BJ (cell line): ENCODE measurements around the gene DDO. TPM values are rescaled to one million over a fixed set of nuclear protein-coding genes. Genes with fewer than 3 reads are reported as not detected.

Experiments used
- CTCF ChIA-PET: fragments of 350-600 bp; formaldehyde crosslinking; extraction: SDS; loops from one replicate; lab custom pipeline; 2021; ENCODE audit warnings: antibody characterized with exemption, inconsistent platforms; lab: Yijun Ruan, JAX
- POLR2A ChIA-PET: fragments of 300-600 bp; sonication (Branson Sonifier 250); formaldehyde crosslinking; extraction: SDS; loops from one replicate; lab custom pipeline; 2021; ENCODE audit warnings: antibody characterized with exemption; lab: Charles Lee
- DNase-seq: peaks from one replicate; pipeline ENCODE4 v3.0.0-alpha.2; 2011; ENCODE audit warnings: low read depth
- H3K27me3 ChIP-seq: 2 replicates; pipeline ENCODE4 v1.6.0; 2011; ENCODE audit warnings: low read length; ENCODE audit not compliant: control insufficient read depth, insufficient read depth
- H3K36me3 ChIP-seq: 2 replicates; pipeline ENCODE4 v1.5.1; 2011; ENCODE audit warnings: low read length; ENCODE audit not compliant: control insufficient read depth, insufficient read depth
- H3K4me3 ChIP-seq: 2 replicates; pipeline ENCODE4 v1.5.1; 2011; ENCODE audit warnings: low read depth, mild to moderate bottlenecking, control low read depth, low read length
- CTCF ChIP-seq: IDR thresholded peaks from 2 replicates; pipeline ENCODE4 v1.5.1; 2011; ENCODE audit warnings: low read depth, mild to moderate bottlenecking, control low read depth, inconsistent platforms, low read length, moderate library complexity; ENCODE audit not compliant: insufficient read depth
- polyA plus RNA-seq: library from polyadenylated mRNA; depleted of rRNA; stranded (reverse); fragments of >200 nt; gene quantifications from 2 replicates; pipeline ENCODE4 v1.2.3, GENCODE V29; 2011

DDO gene
- polyA plus RNA-seq, 1 experiment = 0.16 TPM

GRCh38 chr6:110447761-110448160 lies 32.4 kb upstream of the DDO start:
- no peak for TF ChIP-seq CTCF
- no peak for DNase-seq
- POLR2A ChIA-PET = no interaction called here
- no peak overlapping the region for H3K4me3 ChIP-seq
- CTCF ChIA-PET = no interaction called here
- no peaks in the 10 kb centered on the region for H3K36me3 ChIP-seq
- H3K27me3 ChIP-seq = peaks cover 7% of the 10 kb centered on the region

GRCh38 chr6:110446405-110446804 lies 31.0 kb upstream of the DDO start:
- POLR2A ChIA-PET = no interaction called here
- no peak for TF ChIP-seq CTCF
- DNase-seq = no peak
- H3K4me3 ChIP-seq = no peak overlapping the region
- peaks cover 7% of the 10 kb centered on the region for H3K27me3 ChIP-seq
- CTCF ChIA-PET = no interaction called here
- no peaks in the 10 kb centered on the region for H3K36me3 ChIP-seq

DNA sequence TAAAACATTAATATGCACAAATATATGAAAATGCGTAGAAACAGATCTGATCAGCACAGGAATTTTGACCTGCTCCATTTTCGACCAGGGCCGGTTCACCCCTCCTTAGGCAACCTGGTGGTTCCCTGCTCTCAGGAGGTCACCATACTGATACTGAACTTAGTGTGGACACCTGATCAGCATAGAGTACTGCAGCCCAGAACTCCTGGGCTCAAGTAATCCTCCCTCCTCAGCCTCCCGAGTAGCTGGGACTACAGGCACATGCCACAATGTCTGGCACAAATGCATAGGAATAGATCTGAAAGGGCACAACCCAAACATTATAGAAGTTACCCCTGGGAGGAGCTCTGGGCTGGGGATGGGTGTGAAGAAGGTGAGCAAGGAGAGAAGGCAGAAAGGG lies 24.7 kb upstream of the DDO start:
- DNase-seq = no peak
- CTCF ChIA-PET = no interaction called here
- H3K4me3 ChIP-seq = no peak overlapping the region
- H3K36me3 ChIP-seq = no peaks in the 10 kb centered on the region
- H3K27me3 ChIP-seq = peaks cover 2% of the 10 kb centered on the region; the same call in 1 of the 2 replicates
- no peak for TF ChIP-seq CTCF
- POLR2A ChIA-PET = no interaction called here

- H3K4me3 ChIP-seq = no peak overlapping the region
- H3K27me3 ChIP-seq = peaks cover 2% of the 10 kb centered on the region; the same call in 1 of the 2 replicates
- POLR2A ChIA-PET = no interaction called here
- CTCF ChIA-PET = no interaction called here
- no peak for DNase-seq
- no peaks in the 10 kb centered on the region for H3K36me3 ChIP-seq
- no peak for TF ChIP-seq CTCF
Observed at GRCh38 chr6:110439356-110439755, 24.0 kb upstream of the DDO start.

DNA sequence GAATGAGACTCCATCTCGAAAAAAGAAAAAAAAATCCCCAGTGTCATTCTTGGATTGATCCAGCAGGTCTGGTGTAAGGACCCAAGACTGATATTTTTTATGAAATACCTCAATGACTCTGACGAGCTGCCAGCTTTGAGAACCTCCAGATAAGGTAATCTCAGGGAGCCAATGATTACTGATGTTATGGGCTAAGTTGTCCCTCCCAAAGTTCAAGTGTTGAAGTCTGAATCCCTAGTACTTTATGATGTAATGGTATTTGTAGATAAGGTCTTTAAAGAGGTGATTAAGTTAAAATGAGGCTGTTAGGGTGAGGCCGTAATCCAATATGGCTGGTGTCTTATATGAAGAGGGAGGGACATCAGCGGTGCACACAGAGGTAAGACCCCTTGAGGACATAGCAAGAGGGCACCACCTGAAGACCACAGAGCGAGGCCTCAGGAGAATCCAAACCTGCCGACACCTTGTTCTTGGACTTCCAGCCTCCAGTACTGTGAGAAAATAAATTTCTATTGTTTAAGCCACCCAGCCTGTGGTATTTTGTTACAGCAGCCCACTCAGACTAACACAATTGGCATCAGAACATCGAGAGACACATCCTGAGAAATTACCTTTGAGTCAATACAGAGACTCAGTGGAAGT lies 19.7 kb upstream of the DDO start:
- no peaks in the 10 kb centered on the region for H3K36me3 ChIP-seq
- TF ChIP-seq CTCF = no peak
- no peak overlapping the region for H3K4me3 ChIP-seq
- peaks cover 6% of the 10 kb centered on the region for H3K27me3 ChIP-seq
- CTCF ChIA-PET = no interaction called here
- DNase-seq = no peak
- POLR2A ChIA-PET = no interaction called here
